OCI-LY7 (cell line): Measurements from ENCODE around the gene TRHDE. TPM values are rescaled to one million over a fixed set of nuclear protein-coding genes. Genes with fewer than 3 reads are reported as not detected.

ENCODE experiments used
- BruUV-seq: library from RNA; stranded (reverse); fragments of 400-500 nt; replicated peaks from 2 replicates; lab custom pipeline; 2021; lab: Mats Ljungman, UMichigan
- CTCF ChIA-PET: fragments of 300-600 bp; sonication (Branson Sonifier 250); formaldehyde crosslinking; loops from one replicate; lab custom pipeline; 2022; ENCODE audit warnings: antibody characterized with exemption; ENCODE audit not compliant: unreplicated experiment; lab: Charles Lee
- POLR2A ChIA-PET: fragments of 300-600 bp; sonication (Branson Sonifier 250); formaldehyde crosslinking; loops from one replicate; lab custom pipeline; 2022; ENCODE audit warnings: antibody characterized with exemption; lab: Charles Lee
- DNase-seq: peaks from one replicate; pipeline ENCODE4 v3.0.0-alpha.2; 2015; ENCODE audit warnings: low spot score
- H2AFZ ChIP-seq: fragments of 200-600 bp; sonication (generic), shearing (Covaris generic); 2 replicates; pipeline ENCODE4 v1.6.1; 2014; ENCODE audit warnings: mild to moderate bottlenecking, antibody characterized with exemption, low read length, moderate library complexity
- H3K27ac ChIP-seq: fragments of 200-600 bp; sonication (generic); 2 replicates; pipeline ENCODE4 v1.5.1; 2014; ENCODE audit warnings: mixed run types, low read depth, mild to moderate bottlenecking, moderate library complexity, low read length, inconsistent platforms; ENCODE audit not compliant: poor library complexity, severe bottlenecking
- H3K36me3 ChIP-seq: fragments of 200-600 bp; sonication (generic); 2 replicates; pipeline ENCODE4 v1.6.1; 2014; ENCODE audit warnings: mild to moderate bottlenecking, antibody characterized with exemption, low read length, moderate library complexity, mixed read lengths; ENCODE audit not compliant: insufficient read depth
- H3K4me1 ChIP-seq: fragments of 200-600 bp; sonication (generic); 2 replicates; pipeline ENCODE4 v1.5.1; 2014; ENCODE audit warnings: mild to moderate bottlenecking, low read length; ENCODE audit not compliant: insufficient read depth, poor library complexity, severe bottlenecking
- H3K4me2 ChIP-seq: fragments of 200-600 bp; sonication (generic); 2 replicates; pipeline ENCODE4 v1.6.1; 2014; ENCODE audit warnings: mild to moderate bottlenecking, low read length
- H3K4me3 ChIP-seq: fragments of 200-600 bp; sonication (generic); 2 replicates; pipeline ENCODE4 v1.5.1; 2014; ENCODE audit warnings: mild to moderate bottlenecking, low read depth, low read length; ENCODE audit not compliant: poor library complexity, severe bottlenecking
- H3K79me2 ChIP-seq: fragments of 200-600 bp; sonication (generic); 2 replicates; pipeline ENCODE4 v1.6.1; 2016; ENCODE audit warnings: low read depth, mild to moderate bottlenecking, low read length, moderate library complexity, mixed read lengths; ENCODE audit not compliant: insufficient read depth
- H3K9me2 ChIP-seq: fragments of 200-600 bp; sonication (generic); 2 replicates; pipeline ENCODE4 v1.6.1; 2016; ENCODE audit warnings: mild to moderate bottlenecking, low read length, mixed read lengths; ENCODE audit not compliant: insufficient read depth
- H3K9me3 ChIP-seq: fragments of 200-600 bp; sonication (generic); 2 replicates; pipeline ENCODE4 v1.6.1; 2014; ENCODE audit warnings: mild to moderate bottlenecking, mixed run types, low read length, mixed read lengths
- H4K20me1 ChIP-seq: fragments of 200-600 bp; sonication (generic); 2 replicates; pipeline ENCODE4 v1.6.1; 2014; ENCODE audit warnings: mild to moderate bottlenecking, antibody characterized with exemption, low read length, moderate library complexity, mixed read lengths; ENCODE audit not compliant: insufficient read depth
- CTCF ChIP-seq: fragments of 200-600 bp; sonication (generic); conservative IDR thresholded peaks from 2 replicates; pipeline ENCODE4 v1.5.1; 2014; ENCODE audit warnings: mild to moderate bottlenecking, antibody characterized with exemption, low read length, moderate library complexity, mixed read lengths
- EZH2phosphoT487 ChIP-seq: fragments of 200-600 bp; sonication (generic); IDR thresholded peaks from 2 replicates; pipeline ENCODE4 v1.6.1; 2018; ENCODE audit warnings: low read depth, borderline replicate concordance, mild to moderate bottlenecking, mixed run types, antibody characterized with exemption, low read length, moderate library complexity, mixed read lengths
- intact Hi-C: fragments of 100-400 bp; cut with micrococcal nuclease; formaldehyde crosslinking; loops from one replicate; pipeline ENCODE4 v1.10.0; 2022; ENCODE audit not compliant: unreplicated experiment
- total RNA-seq, 2 experiments: library from RNA; depleted of rRNA in 1 of 2; stranded (reverse); fragments of >200 nt in 1 of 2; shearing (Covaris generic) in 1 of 2; gene quantifications; 2 replicates each; pipeline ENCODE4 v1.2.3, GENCODE V29; 2014 to 2022

Gene TRHDE
- total RNA-seq, 2 experiments from 2014 or later, result not detected

- Histone ChIP-seq H3K36me3 (no peaks in the 10 kb centered on the region), H3K4me2 (no peak overlapping the region), H2AFZ (no peak overlapping the region), H3K27ac (no peak overlapping the region), H3K4me1 (no peaks in the 10 kb centered on the region), H3K79me2 (no peaks in the 10 kb centered on the region), H3K9me2 (no peaks in the 10 kb centered on the region), H3K9me3 (no peaks in the 10 kb centered on the region), H4K20me1 (no peaks in the 10 kb centered on the region), H3K4me3 (no peak overlapping the region)
- ChIA-PET CTCF (no interaction called here), POLR2A (no interaction called here)
- intact Hi-C loops, result no loop called here
- no TSS peak for BruUV-seq
- TF ChIP-seq CTCF (no peak), EZH2phosphoT487 (no peak)
- no peak for DNase-seq
Measured at GRCh38 chr12:72241552-72241951, 30.6 kb upstream of the TRHDE start.

- POLR2A ChIA-PET, result interaction anchor here (0.5 kb wide), 1 partner anchor 253 kb away, joined by 3 read pairs; no protein-coding TSS in a partner anchor
- BruUV-seq, result no TSS peak
Measured at GRCh38 chr12:72242946-72243345, 29.2 kb upstream of the TRHDE start.

More at GRCh38 chr12:72242946-72243345, 29.2 kb upstream of the TRHDE start:
- TF ChIP-seq EZH2phosphoT487 (no peak), CTCF (no peak)
- H3K4me2 ChIP-seq, result no peak overlapping the region
- no peaks in the 10 kb centered on the region for H3K36me3 ChIP-seq
- no peak overlapping the region for H2AFZ ChIP-seq
- no peaks in the 10 kb centered on the region for H3K9me2 ChIP-seq
- no peak for DNase-seq
- H3K4me1 ChIP-seq, result no peaks in the 10 kb centered on the region
- H3K9me3 ChIP-seq, result no peaks in the 10 kb centered on the region
- intact Hi-C loops, result no loop called here
- no peaks in the 10 kb centered on the region for H3K79me2 ChIP-seq
- H3K27ac ChIP-seq, result no peak overlapping the region
- no peak overlapping the region for H3K4me3 ChIP-seq
- CTCF ChIA-PET, result no interaction called here
- H4K20me1 ChIP-seq, result no peaks in the 10 kb centered on the region
